Kidney epithelial cell (primary cell): ENCODE measurements around the gene SPTBN1. TPM values are rescaled to one million over a fixed set of nuclear protein-coding genes. Genes with fewer than 3 reads are reported as not detected.

ENCODE experiments used
- DNase-seq: peaks from one replicate; pipeline ENCODE4 v3.0.0-alpha.2; 2010; ENCODE audit warnings: low read depth
- H3K27me3 ChIP-seq: 2 replicates; pipeline ENCODE4 v1.6.0; 2011; ENCODE audit warnings: low read length; ENCODE audit not compliant: control insufficient read depth, insufficient read depth
- H3K36me3 ChIP-seq: 2 replicates; pipeline ENCODE4 v1.5.1; 2011; ENCODE audit warnings: low read length; ENCODE audit not compliant: control insufficient read depth, insufficient read depth
- H3K4me3 ChIP-seq: 2 replicates; pipeline ENCODE4 v1.5.1; 2011; ENCODE audit warnings: low read depth, mild to moderate bottlenecking, control low read depth, low read length
- CTCF ChIP-seq: IDR thresholded peaks from 2 replicates; pipeline ENCODE4 v1.5.1; 2011; ENCODE audit warnings: mild to moderate bottlenecking, moderate library complexity, low read length, control low read depth, inconsistent platforms; ENCODE audit not compliant: insufficient read depth, poor library complexity, severe bottlenecking
- total RNA-seq: library from RNA; depleted of rRNA; stranded (reverse); fragments of >200 nt; gene quantifications from 2 replicates; pipeline ENCODE4 v1.2.3, GENCODE V29; 2015

SPTBN1 gene
- total RNA-seq, 1 donor from 2014 or later, result 492 TPM

DNA sequence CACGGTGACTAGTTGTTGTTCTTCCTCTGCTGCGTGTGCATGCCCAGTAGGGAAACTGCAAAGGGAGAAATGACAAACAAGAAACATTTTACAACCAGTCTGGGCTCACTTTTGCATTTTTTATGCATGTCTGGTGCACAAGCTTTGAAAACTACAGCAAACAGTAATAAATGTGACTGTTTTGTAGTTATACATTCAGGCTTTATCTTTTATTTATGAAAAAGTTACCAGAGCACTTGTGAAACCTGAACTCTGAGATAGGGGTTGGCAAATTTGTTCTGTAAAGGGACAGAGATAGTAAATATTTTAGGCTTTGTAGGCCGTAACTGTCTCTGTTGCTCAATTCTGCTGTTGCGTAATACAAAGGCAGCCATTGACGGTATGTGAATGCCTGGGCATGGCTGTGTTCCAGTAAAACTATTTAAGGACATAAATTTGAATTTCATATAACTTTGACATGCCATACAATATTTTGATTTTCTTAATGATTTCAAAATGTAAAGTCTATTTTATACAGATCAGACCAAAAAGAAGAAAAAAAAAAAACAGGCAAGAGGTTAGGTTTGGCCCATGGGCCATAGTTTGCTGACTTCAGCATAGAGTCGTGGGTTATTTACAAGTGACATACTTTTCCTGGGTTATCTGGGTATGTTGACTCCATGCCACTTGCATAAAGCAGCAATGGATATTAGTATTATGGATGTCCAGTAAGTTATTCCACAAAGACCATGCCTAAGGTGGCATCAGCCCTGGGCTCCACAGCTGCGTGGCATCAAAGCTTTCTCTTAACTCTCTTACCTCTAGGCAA lies 213.8 kb downstream of the SPTBN1 start:
- no peak for TF ChIP-seq CTCF
- H3K4me3 ChIP-seq, result no peak overlapping the region
- no peaks in the 10 kb centered on the region for H3K27me3 ChIP-seq
- no peak for DNase-seq
- H3K36me3 ChIP-seq, result peaks cover 8% of the 10 kb centered on the region

GRCh38 chr2:54670485-54671009 lies 214.4 kb downstream of the SPTBN1 start:
- no peak for DNase-seq
- TF ChIP-seq CTCF, result no peak
- no peaks in the 10 kb centered on the region for H3K27me3 ChIP-seq
- peaks cover 8% of the 10 kb centered on the region for H3K36me3 ChIP-seq
- H3K4me3 ChIP-seq, result no peak overlapping the region

DNA sequence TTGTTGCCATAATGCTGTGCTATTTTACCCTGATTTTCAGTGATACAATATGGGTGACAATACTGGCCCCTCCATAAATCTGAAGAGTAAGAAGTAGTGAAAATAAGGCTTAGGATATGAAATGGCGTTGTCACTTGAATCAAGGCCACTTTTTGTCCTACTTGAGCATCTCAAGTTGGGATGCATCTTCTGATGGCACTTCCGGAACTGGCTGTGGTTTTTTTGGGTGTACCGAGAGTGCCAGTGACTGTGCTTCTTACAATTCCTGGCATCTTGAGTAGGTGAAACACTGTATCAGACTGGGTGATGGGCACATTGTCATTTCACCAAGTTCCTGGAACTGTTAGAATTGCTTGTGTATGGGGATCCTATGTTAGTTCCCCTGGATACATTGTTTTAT lies 214.9 kb downstream of the SPTBN1 start:
- H3K27me3 ChIP-seq, result no peaks in the 10 kb centered on the region
- H3K4me3 ChIP-seq, result no peak overlapping the region
- DNase-seq, result no peak
- H3K36me3 ChIP-seq, result peaks cover 7% of the 10 kb centered on the region
- no peak for TF ChIP-seq CTCF

GRCh38 chr2:54671875-54672589 lies 215.9 kb downstream of the SPTBN1 start:
- Histone ChIP-seq H3K4me3 (no peak overlapping the region), H3K36me3 (peaks cover 7% of the 10 kb centered on the region), H3K27me3 (no peaks in the 10 kb centered on the region)
- no peak for TF ChIP-seq CTCF
- no peak for DNase-seq

GRCh38 chr2:54672590-54673456 lies 216.7 kb downstream of the SPTBN1 start:
- DNase-seq, result no peak
- Histone ChIP-seq H3K4me3 (no peak overlapping the region), H3K36me3 (peaks cover 7% of the 10 kb centered on the region), H3K27me3 (no peaks in the 10 kb centered on the region)
- TF ChIP-seq CTCF, result no peak
